HEK293T (cell line): Measurements from ENCODE around the gene PHLPP1.

ENCODE experiments used
- CTCF ChIA-PET: fragments of 350-600 bp; formaldehyde crosslinking; extraction: SDS; loops from one replicate; lab custom pipeline; 2021; ENCODE audit warnings: antibody characterized with exemption, inconsistent platforms; lab: Yijun Ruan, JAX
- POLR2A ChIA-PET: fragments of 350-600 bp; formaldehyde crosslinking; extraction: SDS; loops from one replicate; lab custom pipeline; 2020; ENCODE audit warnings: antibody characterized with exemption, inconsistent platforms; lab: Yijun Ruan, JAX
- DNase-seq: peaks from one replicate; pipeline ENCODE4 v3.0.0; 2012; ENCODE audit warnings: mixed read lengths; ENCODE audit errors: extremely low spot score
- ARNT ChIP-seq: fragments of 450-650 bp; IDR thresholded peaks from 2 replicates; pipeline ENCODE4 v1.6.1; 2017; ENCODE audit warnings: mild to moderate bottlenecking
- BHLHE40 ChIP-seq: fragments of 450-650 bp; IDR thresholded peaks from 2 replicates; pipeline ENCODE4 v1.6.1; 2016; ENCODE audit warnings: mild to moderate bottlenecking, moderate library complexity, borderline replicate concordance
- CTBP1 ChIP-seq: fragments of 450-650 bp; IDR thresholded peaks from 2 replicates; pipeline ENCODE4 v1.6.1; 2016; ENCODE audit warnings: borderline replicate concordance
- ELF4 ChIP-seq: fragments of 450-650 bp; IDR thresholded peaks from 2 replicates; pipeline ENCODE4 v1.6.1; 2017; ENCODE audit warnings: antibody characterized with exemption
- FOXA1 ChIP-seq: fragments of 450-650 bp; IDR thresholded peaks from 2 replicates; pipeline ENCODE4 v1.6.1; 2016; ENCODE audit warnings: mild to moderate bottlenecking
- FOXK2 ChIP-seq: fragments of 450-650 bp; IDR thresholded peaks from 2 replicates; pipeline ENCODE4 v1.6.1; 2016; ENCODE audit warnings: mild to moderate bottlenecking
- FOXM1 ChIP-seq: fragments of 450-650 bp; IDR thresholded peaks from 2 replicates; pipeline ENCODE4 v1.6.1; 2017; ENCODE audit warnings: mild to moderate bottlenecking, borderline replicate concordance
- HDGF ChIP-seq: fragments of 450-650 bp; IDR thresholded peaks from 2 replicates; pipeline ENCODE4 v1.6.1; 2017; ENCODE audit warnings: antibody characterized with exemption, borderline replicate concordance
- L3MBTL2 ChIP-seq: fragments of 450-650 bp; conservative IDR thresholded peaks from 2 replicates; pipeline ENCODE4 v1.6.1; 2016; ENCODE audit warnings: mild to moderate bottlenecking
- LEF1 ChIP-seq: fragments of 450-650 bp; IDR thresholded peaks from 2 replicates; pipeline ENCODE4 v1.6.1; 2017; ENCODE audit warnings: mild to moderate bottlenecking, borderline replicate concordance
- NFRKB ChIP-seq: fragments of 450-650 bp; IDR thresholded peaks from 2 replicates; pipeline ENCODE4 v1.6.1; 2016; ENCODE audit warnings: mild to moderate bottlenecking, moderate library complexity
- PKNOX1 ChIP-seq: fragments of 450-650 bp; IDR thresholded peaks from 2 replicates; pipeline ENCODE4 v1.6.1; 2016
- SP1 ChIP-seq: fragments of 450-650 bp; IDR thresholded peaks from 2 replicates; pipeline ENCODE4 v1.6.1; 2017
- SUZ12 ChIP-seq: fragments of 450-650 bp; IDR thresholded peaks from 2 replicates; pipeline ENCODE4 v1.6.1; 2016; ENCODE audit warnings: mild to moderate bottlenecking
- TARDBP ChIP-seq: fragments of 450-650 bp; IDR thresholded peaks from 2 replicates; pipeline ENCODE4 v1.6.1; 2016
- ZNF384 ChIP-seq: fragments of 450-650 bp; IDR thresholded peaks from 2 replicates; pipeline ENCODE4 v1.6.1; 2016

Gene PHLPP1

GRCh38 chr18:62875323-62875722 is 160.0 kb downstream of the PHLPP1 start:
- ChIA-PET CTCF (interaction anchor here (0.7 kb wide), 1 partner anchor 553 kb away, joined by 3 read pairs; no protein-coding TSS in a partner anchor), POLR2A (no interaction called here)
- no peak for DNase-seq
- TF ChIP-seq L3MBTL2 (no peak), ELF4 (no peak)

DNA sequence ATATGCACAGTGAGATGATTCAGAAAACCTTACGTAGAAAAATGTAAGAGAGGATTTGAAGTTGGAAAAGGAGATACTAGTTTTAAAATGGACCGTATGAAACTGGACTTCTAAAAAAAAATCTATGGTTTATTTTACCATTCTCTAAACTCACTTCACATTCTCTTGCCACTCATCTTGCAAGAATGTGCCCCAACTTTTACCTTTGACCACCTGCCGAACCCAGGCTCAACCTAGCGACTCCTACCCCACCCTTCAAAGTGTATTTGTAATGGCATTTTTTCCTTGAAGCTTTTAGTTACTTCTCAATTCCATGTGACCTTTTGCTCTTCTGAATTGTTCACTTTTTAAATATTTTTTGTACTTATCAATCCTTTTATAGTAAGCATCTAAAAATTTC is 160.8 kb downstream of the PHLPP1 start:
- DNase-seq = no peak
- POLR2A ChIA-PET = no interaction called here
- TF ChIP-seq ARNT (no peak), HDGF (no peak), CTBP1 (no peak)
- CTCF ChIA-PET = no interaction called here

GRCh38 chr18:62876828-62877227 is 161.5 kb downstream of the PHLPP1 start:
- POLR2A ChIA-PET = no interaction called here
- CTCF ChIA-PET = interaction anchor here (0.6 kb wide), 1 partner anchor 106 kb away, joined by 3 read pairs; no protein-coding TSS in a partner anchor
- DNase-seq = no peak
- no peak for TF ChIP-seq PKNOX1
- TF ChIP-seq HDGF = no peak
- TF ChIP-seq BHLHE40 = no peak
- TF ChIP-seq FOXM1 = no peak
- TF ChIP-seq ELF4 = no peak
- TF ChIP-seq CTBP1 = no peak
- no peak for TF ChIP-seq SUZ12
- no peak for TF ChIP-seq ZNF384
- no peak for TF ChIP-seq FOXA1
- TF ChIP-seq ARNT = no peak
- TF ChIP-seq LEF1 = no peak
- no peak for TF ChIP-seq FOXK2
- TF ChIP-seq NFRKB = no peak
- TF ChIP-seq SP1 = no peak
- TF ChIP-seq L3MBTL2 = no peak

GRCh38 chr18:62877411-62878221 is 162.3 kb downstream of the PHLPP1 start:
- ChIA-PET POLR2A (no interaction called here), CTCF (interaction anchor here (0.6 to 0.7 kb wide), 2 partner anchors 86 to 105 kb away, joined by 3 read pairs; no protein-coding TSS in a partner anchor)
- no peak for TF ChIP-seq ARNT
- no peak for TF ChIP-seq SP1
- no peak for TF ChIP-seq CTBP1
- no peak for TF ChIP-seq L3MBTL2
- TF ChIP-seq PKNOX1 = no peak
- TF ChIP-seq SUZ12 = no peak
- TF ChIP-seq NFRKB = no peak
- TF ChIP-seq BHLHE40 = no peak
- TF ChIP-seq FOXK2 = no peak
- TF ChIP-seq HDGF = no peak
- no peak for TF ChIP-seq FOXM1
- no peak for TF ChIP-seq TARDBP
- TF ChIP-seq ELF4 = no peak
- TF ChIP-seq FOXA1 = no peak
- TF ChIP-seq ZNF384 = no peak
- TF ChIP-seq LEF1 = no peak
- DNase-seq = no peak

- CTCF ChIA-PET = interaction anchor here (0.7 kb wide), 1 partner anchor 87 kb away, joined by 3 read pairs; no protein-coding TSS in a partner anchor
- TF ChIP-seq PKNOX1 (peak; percentile 70), SP1 (no peak), FOXM1 (no peak)
- no peak for DNase-seq
- POLR2A ChIA-PET = no interaction called here
These were observed 163.0 kb downstream of the PHLPP1 start for GRCh38 chr18:62878305-62878704.

DNA sequence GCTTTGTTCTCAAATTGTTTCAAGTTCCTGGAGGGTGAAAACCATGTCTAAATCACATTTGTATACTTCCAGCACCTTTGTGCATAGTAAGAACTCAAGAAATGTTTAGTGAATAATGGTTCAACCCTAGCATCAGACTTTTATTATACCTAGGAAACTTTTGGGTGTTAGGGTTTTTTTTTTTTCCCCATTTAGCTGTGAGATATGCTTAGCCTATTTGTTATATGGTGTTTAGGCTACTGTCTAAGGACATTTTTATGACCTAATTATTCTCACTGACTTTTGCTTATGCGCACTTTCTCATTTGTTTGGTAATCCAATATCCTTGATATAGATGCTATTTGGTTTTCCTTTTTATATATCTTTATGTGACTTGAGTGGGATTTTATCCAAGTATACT is 164.7 kb downstream of the PHLPP1 start:
- TF ChIP-seq L3MBTL2 = no peak
- TF ChIP-seq FOXA1 = no peak
- no peak for TF ChIP-seq FOXK2
- TF ChIP-seq PKNOX1 = 0 out of 2 replicates have a peak, but pooled peaks have one; percentile 17
- no peak for TF ChIP-seq CTBP1
- no peak for TF ChIP-seq NFRKB
- no peak for TF ChIP-seq ELF4
- CTCF ChIA-PET = no interaction called here
- no peak for DNase-seq
- POLR2A ChIA-PET = no interaction called here
